GM12875 (cell line): ENCODE measurements around the gene SCOC.

Experiments used
- H3K4me3 ChIP-seq: one replicate; pipeline ENCODE4 v1.5.1; 2011; ENCODE audit warnings: low read depth, low read length, control low read depth
- TF ChIP-seq, protein P1 (sequence below): IDR thresholded peaks from 2 replicates; pipeline ENCODE4 v1.5.1; 2011; ENCODE audit warnings: low read depth, mild to moderate bottlenecking, control low read depth, inconsistent platforms, low read length, moderate library complexity, borderline replicate concordance; ENCODE audit not compliant: insufficient read depth

Gene SCOC

DNA sequence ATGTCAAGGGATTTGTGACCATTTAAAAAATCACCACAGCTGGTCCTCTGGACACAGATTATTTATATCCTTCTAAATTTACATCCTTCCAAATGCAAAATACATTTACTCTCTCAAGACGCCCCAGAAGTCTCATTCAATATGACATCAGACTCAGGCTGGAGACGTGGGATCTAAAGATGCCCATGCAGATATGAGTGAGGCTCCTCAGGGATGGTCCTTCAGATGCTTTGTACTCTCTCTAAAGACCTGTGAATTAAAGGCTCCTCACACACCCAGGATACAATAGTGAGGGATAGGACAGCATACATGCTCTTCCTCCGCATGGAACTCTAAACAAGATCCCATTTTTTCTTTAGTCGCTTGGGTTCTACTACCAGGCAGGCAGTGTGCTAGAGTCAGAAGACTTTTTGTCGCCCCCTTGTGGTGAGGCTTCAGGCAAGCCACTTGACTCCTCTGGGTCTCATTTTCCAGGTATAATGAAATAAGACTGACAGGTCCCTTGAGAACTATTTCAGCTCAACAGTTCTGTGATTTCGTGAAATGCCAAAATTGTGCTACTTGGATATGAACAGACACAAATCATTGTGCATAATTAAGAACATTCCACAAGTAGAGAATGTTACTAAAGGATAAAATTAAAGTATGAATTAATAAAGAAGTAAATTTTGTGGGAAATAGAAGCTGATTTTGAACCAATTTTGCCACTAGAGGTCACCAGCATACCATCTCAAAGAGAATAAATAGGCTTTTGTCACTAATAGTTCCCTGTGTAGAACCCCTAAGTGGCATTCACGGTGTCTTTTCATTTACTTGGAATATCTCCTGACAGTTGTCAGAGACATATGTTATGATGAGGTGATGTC lies 13.7 kb upstream of the SCOC start:
- TF ChIP-seq, protein P1, sequence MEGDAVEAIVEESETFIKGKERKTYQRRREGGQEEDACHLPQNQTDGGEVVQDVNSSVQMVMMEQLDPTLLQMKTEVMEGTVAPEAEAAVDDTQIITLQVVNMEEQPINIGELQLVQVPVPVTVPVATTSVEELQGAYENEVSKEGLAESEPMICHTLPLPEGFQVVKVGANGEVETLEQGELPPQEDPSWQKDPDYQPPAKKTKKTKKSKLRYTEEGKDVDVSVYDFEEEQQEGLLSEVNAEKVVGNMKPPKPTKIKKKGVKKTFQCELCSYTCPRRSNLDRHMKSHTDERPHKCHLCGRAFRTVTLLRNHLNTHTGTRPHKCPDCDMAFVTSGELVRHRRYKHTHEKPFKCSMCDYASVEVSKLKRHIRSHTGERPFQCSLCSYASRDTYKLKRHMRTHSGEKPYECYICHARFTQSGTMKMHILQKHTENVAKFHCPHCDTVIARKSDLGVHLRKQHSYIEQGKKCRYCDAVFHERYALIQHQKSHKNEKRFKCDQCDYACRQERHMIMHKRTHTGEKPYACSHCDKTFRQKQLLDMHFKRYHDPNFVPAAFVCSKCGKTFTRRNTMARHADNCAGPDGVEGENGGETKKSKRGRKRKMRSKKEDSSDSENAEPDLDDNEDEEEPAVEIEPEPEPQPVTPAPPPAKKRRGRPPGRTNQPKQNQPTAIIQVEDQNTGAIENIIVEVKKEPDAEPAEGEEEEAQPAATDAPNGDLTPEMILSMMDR, result peak; percentile 78
- H3K4me3 ChIP-seq, result no peak overlapping the region

DNA sequence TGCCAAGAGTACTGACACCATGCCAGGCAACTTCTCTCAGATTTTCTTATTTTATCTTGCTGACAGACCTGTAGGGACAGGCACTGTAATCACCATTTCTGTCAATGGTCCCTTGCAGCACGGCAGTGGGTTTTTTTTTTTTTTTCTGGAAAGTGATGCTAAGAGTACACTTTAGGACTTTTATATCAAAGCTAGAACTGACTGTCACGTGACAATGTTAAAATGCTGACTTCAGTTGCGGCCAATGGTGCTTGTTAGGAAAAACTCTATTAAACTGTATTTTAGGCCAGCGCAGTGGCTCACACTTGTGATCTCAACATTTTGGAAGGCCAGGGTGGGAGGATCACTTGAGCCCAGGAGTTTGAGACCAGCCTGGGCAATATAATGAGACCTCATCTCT lies 12.3 kb upstream of the SCOC start:
- no peak overlapping the region for H3K4me3 ChIP-seq
- TF ChIP-seq, protein P1, result no peak

DNA sequence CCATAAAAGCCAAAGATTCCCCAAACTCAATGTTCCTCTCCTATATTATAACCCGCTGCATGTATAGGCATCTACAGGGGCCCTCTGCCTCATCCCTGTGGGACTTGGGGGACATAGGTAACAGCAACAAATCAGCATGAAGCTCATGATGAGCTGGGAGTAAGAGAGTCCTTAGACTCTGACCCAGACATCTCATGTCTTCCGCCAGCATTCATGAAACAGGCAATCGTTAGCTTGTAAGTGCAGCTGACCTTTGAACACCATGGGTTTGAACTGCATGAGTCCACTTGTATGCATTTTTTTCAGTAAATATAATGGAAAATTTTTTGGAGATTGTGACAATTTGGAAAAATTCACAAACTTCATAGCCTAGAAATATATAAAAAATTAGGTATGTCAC lies 10.4 kb upstream of the SCOC start:
- TF ChIP-seq, protein P1, result no peak
- no peak overlapping the region for H3K4me3 ChIP-seq

DNA sequence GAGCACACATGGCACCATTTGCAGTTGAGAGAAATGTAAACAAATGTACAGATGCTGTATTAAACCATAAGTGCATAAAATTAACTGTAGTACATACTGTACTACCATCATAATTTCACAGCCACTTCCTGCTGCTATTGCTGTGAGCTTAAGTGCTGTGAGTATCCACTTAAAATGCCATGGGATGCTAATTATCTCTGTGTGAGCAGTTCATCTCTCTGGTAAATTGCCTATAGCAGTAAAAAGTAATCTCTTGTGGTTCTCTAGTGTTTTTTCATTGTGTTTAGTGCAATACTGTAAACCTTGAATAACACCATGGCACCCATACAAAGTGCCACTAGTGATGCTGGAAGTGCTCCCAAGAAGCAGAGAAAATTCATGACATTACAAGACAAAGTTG lies 9.9 kb upstream of the SCOC start:
- H3K4me3 ChIP-seq, result no peak overlapping the region
- TF ChIP-seq, protein P1, result no peak

DNA sequence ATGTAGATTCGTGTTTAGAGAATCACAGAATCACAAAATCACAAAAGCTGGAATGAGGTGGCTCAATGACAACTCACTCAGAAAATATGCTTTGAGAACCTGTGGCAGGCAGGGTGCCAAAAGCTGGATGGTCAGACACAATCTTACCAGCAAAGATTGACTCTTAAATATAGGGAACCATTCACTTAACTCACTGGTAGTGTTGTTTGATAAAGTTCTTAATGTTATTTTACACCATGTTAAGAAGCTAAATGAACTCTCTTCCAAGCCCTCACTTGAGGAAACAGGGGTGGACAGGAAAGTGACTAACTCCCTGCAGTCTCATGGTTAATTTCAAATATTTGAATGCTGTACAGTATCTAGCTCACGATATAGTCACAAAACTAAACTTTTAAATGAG lies 5.7 kb upstream of the SCOC start:
- no peak overlapping the region for H3K4me3 ChIP-seq
- TF ChIP-seq, protein P1, result no peak

DNA sequence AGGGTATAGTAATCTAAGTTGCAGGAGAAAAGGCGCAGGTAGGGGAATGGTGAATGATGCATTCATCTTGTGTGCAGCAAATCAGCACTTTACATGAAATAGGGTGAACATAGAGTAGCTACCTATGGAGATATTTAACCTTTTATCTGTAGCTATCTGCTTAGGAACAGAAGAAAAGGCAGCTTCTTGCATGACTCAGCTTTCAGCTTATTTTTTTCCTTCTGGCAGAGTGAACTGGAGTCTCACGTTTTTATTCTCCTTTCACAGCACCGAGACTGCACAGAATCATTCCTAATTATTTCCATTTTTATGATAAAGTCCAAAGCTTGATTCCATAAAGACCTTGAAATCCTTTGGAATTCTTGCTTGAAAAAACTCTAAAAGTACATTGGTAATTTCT lies 4.8 kb upstream of the SCOC start:
- H3K4me3 ChIP-seq, result no peak overlapping the region
- TF ChIP-seq, protein P1, result no peak

DNA sequence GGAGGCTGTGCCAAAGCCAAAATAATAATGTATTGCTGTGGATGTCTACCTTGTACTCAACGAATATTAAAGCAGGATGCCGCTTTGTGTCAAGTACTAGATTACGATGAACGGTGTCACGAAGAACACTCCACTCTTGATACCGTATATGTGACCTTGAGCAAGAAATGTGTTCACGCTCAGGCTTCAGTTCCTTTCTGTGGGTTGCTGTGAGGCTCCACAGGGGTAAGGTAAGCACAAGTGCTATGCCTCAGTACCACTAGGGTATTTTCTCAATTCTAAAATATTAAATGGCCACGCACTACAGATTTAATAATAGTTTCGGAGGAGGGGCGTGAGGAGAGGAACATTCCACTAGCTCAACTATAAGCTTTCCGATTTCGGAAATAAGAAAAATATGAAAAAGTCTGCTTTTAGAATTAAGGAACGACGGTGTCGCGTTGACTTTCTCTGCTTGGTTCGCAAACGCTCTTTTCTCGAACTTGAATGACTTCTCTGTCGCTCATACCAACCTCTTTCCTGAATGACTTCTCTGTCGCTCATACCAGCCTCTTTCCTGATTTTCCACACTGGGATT lies 607 bp upstream of the SCOC start:
- TF ChIP-seq, protein P1, result peak; percentile 20; the same call in 1 of the 2 replicates
- peak overlapping the region; percentile 99 for H3K4me3 ChIP-seq
